GM23338 (cell line): ENCODE data around the gene DGKB. TPM values are rescaled to one million over a fixed set of nuclear protein-coding genes. Genes with fewer than 3 reads are reported as not detected.

Source experiments
- ATAC-seq: fragments of 200-7000 bp; cut with Tn5 transposase; 3 replicates; pipeline ENCODE4 v1.9.1; 2020
- DNase-seq: peaks from one replicate; pipeline ENCODE4 v3.0.0-alpha.2; 2015; ENCODE audit warnings: low spot score
- H2AFZ ChIP-seq: fragments of 200-600 bp; sonication (generic); 2 replicates; pipeline ENCODE4 v1.8.0; 2016; ENCODE audit warnings: antibody characterized with exemption, mild to moderate bottlenecking, moderate library complexity
- H3F3A ChIP-seq: fragments of 200-600 bp; sonication (generic); replicated peaks from 2 replicates; pipeline ENCODE4 v1.8.0; 2017; ENCODE audit warnings: antibody characterized with exemption, mixed run types, low read depth
- H3K27ac ChIP-seq: fragments of 200-600 bp; sonication (generic); 2 replicates; pipeline ENCODE4 v1.6.1; 2016; ENCODE audit warnings: low read depth
- H3K27me3 ChIP-seq: fragments of 200-600 bp; sonication (generic); 2 replicates; pipeline ENCODE4 v1.8.0; 2016; ENCODE audit warnings: mild to moderate bottlenecking, mixed run types, moderate library complexity; ENCODE audit not compliant: insufficient read depth
- H3K36me3 ChIP-seq: fragments of 200-600 bp; sonication (generic); 2 replicates; pipeline ENCODE4 v1.8.0; 2016; ENCODE audit warnings: mild to moderate bottlenecking; ENCODE audit not compliant: insufficient read depth
- H3K4me1 ChIP-seq: fragments of 200-600 bp; sonication (generic); 2 replicates; pipeline ENCODE4 v1.8.0; 2016; ENCODE audit warnings: mild to moderate bottlenecking, moderate library complexity; ENCODE audit not compliant: insufficient read depth
- H3K4me2 ChIP-seq: fragments of 200-600 bp; sonication (generic); 2 replicates; pipeline ENCODE4 v1.7.1; 2017; ENCODE audit warnings: mixed run types
- H3K4me3 ChIP-seq: fragments of 200-600 bp; sonication (generic); 2 replicates; pipeline ENCODE4 v1.6.1; 2016; ENCODE audit warnings: mixed run types
- H3K79me2 ChIP-seq: fragments of 200-600 bp; sonication (generic); replicated peaks from 2 replicates; pipeline ENCODE4 v1.8.0; 2017; ENCODE audit warnings: mild to moderate bottlenecking; ENCODE audit not compliant: insufficient read depth
- H3K9me2 ChIP-seq: fragments of 200-600 bp; sonication (generic); 2 replicates; pipeline ENCODE4 v1.8.0; 2017; ENCODE audit not compliant: insufficient read depth
- H4K20me1 ChIP-seq: fragments of 200-600 bp; sonication (generic); replicated peaks from 2 replicates; pipeline ENCODE4 v1.8.0; 2017; ENCODE audit warnings: mild to moderate bottlenecking; ENCODE audit not compliant: insufficient read depth
- H3K27ac Mint-ChIP-seq: 2 replicates; pipeline ENCODE4 v1.8.0; 2020; ENCODE audit warnings: inconsistent platforms, mild to moderate bottlenecking, moderate library complexity, mixed read lengths
- H3K27me3 Mint-ChIP-seq: 3 replicates; pipeline ENCODE4 v1.8.0; 2022; ENCODE audit warnings: low read depth, mild to moderate bottlenecking, moderate library complexity, mixed read lengths, inconsistent platforms; ENCODE audit not compliant: insufficient read depth, poor library complexity
- H3K36me3 Mint-ChIP-seq: 3 replicates; pipeline ENCODE4 v1.8.0; 2021; ENCODE audit warnings: low read depth, mild to moderate bottlenecking, inconsistent platforms, moderate library complexity, mixed read lengths
- H3K4me1 Mint-ChIP-seq: 3 replicates; pipeline ENCODE4 v1.8.0; 2020; ENCODE audit warnings: mild to moderate bottlenecking, inconsistent platforms, mixed read lengths
- H3K4me3 Mint-ChIP-seq: 3 replicates; pipeline ENCODE4 v1.8.0; 2021; ENCODE audit warnings: moderate library complexity, mild to moderate bottlenecking, inconsistent platforms, mixed read lengths
- H3K9me3 Mint-ChIP-seq: 3 replicates; pipeline ENCODE4 v1.8.0; 2020; ENCODE audit warnings: moderate library complexity, mild to moderate bottlenecking, inconsistent platforms, mixed read lengths
- CREB1 ChIP-seq: fragments of 250-450 bp; sonication (Bioruptor Pico); IDR thresholded peaks from 2 replicates; pipeline ENCODE4 v1.5.0; 2020; ENCODE audit warnings: low read depth, mild to moderate bottlenecking, moderate library complexity
- CTCF ChIP-seq, 2 experiments: fragments of 200-600 bp in 1 of 2; sonication (generic) in 1 of 2; conservative IDR thresholded peaks; 2 replicates each; pipeline versions ENCODE4 v1.5.1 to v1.6.1; 2016 to 2017; ENCODE audit warnings: antibody characterized with exemption in 2 of 2, low read depth in 2 of 2, mild to moderate bottlenecking in 2 of 2, moderate library complexity in 1 of 2
- ETS1 ChIP-seq: IDR thresholded peaks from 2 replicates; pipeline ENCODE4 v1.6.1; 2016; ENCODE audit warnings: antibody characterized with exemption
- EZH2 ChIP-seq: fragments of 200-600 bp; sonication (generic); IDR thresholded peaks from one replicate; pipeline ENCODE4 v1.8.0; 2017; ENCODE audit warnings: antibody characterized with exemption, mild to moderate bottlenecking, low read depth; ENCODE audit not compliant: unreplicated experiment
- EZH2phosphoT487 ChIP-seq: fragments of 200-600 bp; sonication (generic); IDR thresholded peaks from one replicate; pipeline ENCODE4 v1.8.1; 2018; ENCODE audit warnings: antibody characterized with exemption; ENCODE audit not compliant: unreplicated experiment
- JUNB ChIP-seq: IDR thresholded peaks from one replicate; pipeline ENCODE4 v1.6.1; 2016; ENCODE audit warnings: antibody characterized with exemption; ENCODE audit not compliant: unreplicated experiment
- NANOG ChIP-seq: IDR thresholded peaks from 2 replicates; pipeline ENCODE4 v1.6.1; 2016; ENCODE audit warnings: antibody characterized with exemption, borderline replicate concordance
- POLR2AphosphoS5 ChIP-seq: IDR thresholded peaks from 2 replicates; pipeline ENCODE4 v1.6.1; 2016; ENCODE audit warnings: antibody characterized with exemption, low read depth
- REST ChIP-seq: IDR thresholded peaks from one replicate; pipeline ENCODE4 v1.6.1; 2018; ENCODE audit warnings: antibody characterized with exemption; ENCODE audit not compliant: unreplicated experiment
- STAT1 ChIP-seq: IDR thresholded peaks from one replicate; pipeline ENCODE4 v1.6.1; 2016; ENCODE audit warnings: antibody characterized with exemption; ENCODE audit not compliant: unreplicated experiment
- ZNF114 ChIP-seq: fragments of 250-450 bp; sonication (Bioruptor Pico); IDR thresholded peaks from 2 replicates; pipeline ENCODE4 v1.5.0; 2020; ENCODE audit warnings: mild to moderate bottlenecking, moderate library complexity
- ZNF331 ChIP-seq: fragments of 250-450 bp; sonication (Bioruptor Pico); IDR thresholded peaks from 2 replicates; pipeline ENCODE4 v1.5.0; 2020; ENCODE audit warnings: low read depth, mild to moderate bottlenecking, moderate library complexity
- ZNF462 ChIP-seq: fragments of 250-450 bp; sonication (Bioruptor Pico); IDR thresholded peaks from 2 replicates; pipeline ENCODE4 v1.5.0; 2020; ENCODE audit warnings: mild to moderate bottlenecking, moderate library complexity
- polyA plus RNA-seq: library from polyadenylated mRNA; unstranded; fragments of >200 nt; fragmentation: Nextera tagmentation; extraction: Ambion mirVana; gene quantifications from 2 replicates; pipeline ENCODE4 v1.2.1, GENCODE V29; 2016
- total RNA-seq: library from RNA; depleted of rRNA; stranded (reverse); fragments of >200 nt; shearing (Covaris generic); gene quantifications from 2 replicates; pipeline ENCODE4 v1.2.3, GENCODE V29; 2014

DGKB gene
- total and polyA plus RNA-seq, 2 experiments from 2014 or later, result 4.8 to 11.5 TPM

- no peak for TF ChIP-seq ZNF462 (CRISPR knock-in tag)
Measured at GRCh38 chr7:14666913-14667312, 235.6 kb downstream of the DGKB start (continued).

- H3F3A ChIP-seq, result no peaks in the 10 kb centered on the region
- Mint-ChIP-seq H3K9me3 (peaks cover 3% of the 10 kb centered on the region; the same call in 1 of the 3 replicates), H3K4me1 (no peaks in the 10 kb centered on the region), H3K27me3 (no peaks in the 10 kb centered on the region), H3K4me3 (no peak overlapping the region), H3K27ac (no peak overlapping the region), H3K36me3 (peaks cover 3% of the 10 kb centered on the region; the same call in 1 of the 3 replicates)
- no peaks in the 10 kb centered on the region for H3K36me3 ChIP-seq
- H3K4me3 ChIP-seq, result no peak overlapping the region
- ATAC-seq (no peak), DNase-seq (no peak)
- no peak overlapping the region for H3K27ac ChIP-seq
- no peak overlapping the region for H2AFZ ChIP-seq
- TF ChIP-seq ZNF114 (CRISPR knock-in tag), result no peak
- no peak for TF ChIP-seq REST
- TF ChIP-seq CTCF (conservative IDR thresholded peaks at IDR 0.05; ENCODE audit: low read depth in 2 of 2), result no peak
- no peak for TF ChIP-seq EZH2phosphoT487
- no peak for TF ChIP-seq ZNF331
- no peak for TF ChIP-seq NANOG
- no peak for TF ChIP-seq EZH2
- no peak for TF ChIP-seq STAT1
- no peak for TF ChIP-seq CREB1 (CRISPR knock-in tag)
- no peak for TF ChIP-seq JUNB
- TF ChIP-seq POLR2AphosphoS5, result no peak
- TF ChIP-seq ETS1, result no peak
- H3K4me1 ChIP-seq, result no peaks in the 10 kb centered on the region
- H4K20me1 ChIP-seq, result no peaks in the 10 kb centered on the region
- H3K4me2 ChIP-seq, result no peak overlapping the region
- no peaks in the 10 kb centered on the region for H3K27me3 ChIP-seq
- H3K9me2 ChIP-seq, result no peaks in the 10 kb centered on the region
- H3K79me2 ChIP-seq, result no peaks in the 10 kb centered on the region
Measured at GRCh38 chr7:14666304-14666703, 236.2 kb downstream of the DGKB start.
